K562 (cell line): Measurements from ENCODE around the gene LENG8. TPM values are rescaled to one million over a fixed set of nuclear protein-coding genes. Genes with fewer than 3 reads are reported as not detected.
A peak's percentile ranks its signal among the peaks of the same experiment; 100 is the strongest.

ENCODE experiments used
- ATAC-seq: fragments of 200-7000 bp; cut with Tn5 transposase; 3 replicates; pipeline ENCODE4 v1.9.1; 2020; ENCODE audit warnings: moderate library complexity
- BruUV-seq: library from RNA; stranded (reverse); fragments of 400-500 nt; replicated peaks from 2 replicates; lab custom pipeline; 2021; lab: Mats Ljungman, UMichigan
- CTCF ChIA-PET: fragments of 300-600 bp; formaldehyde crosslinking; extraction: SDS; loops from one replicate; lab custom pipeline; 2021; ENCODE audit warnings: low intra/inter-chr PET ratio; lab: Yijun Ruan, JAX
- POLR2A ChIA-PET: fragments of 300-600, 350-650 bp; sonication (Branson Sonifier 250); formaldehyde crosslinking; extraction: SDS; loops from one replicate; lab custom pipeline; 2021; ENCODE audit warnings: antibody characterized with exemption, inconsistent platforms; lab: Yijun Ruan, JAX
- DNase-seq, 4 experiments: peaks; one replicate each; pipeline versions ENCODE4 v3.0.0 to v3.0.0-alpha.2; 2011 to 2018; ENCODE audit warnings: low spot score in 3 of 4, mixed read lengths in 3 of 4; ENCODE audit errors: extremely low read depth in 1 of 4
- FAIRE-seq: peaks from 2 replicates; lab custom pipeline; 2011; peaks lifted over from hg19 to GRCh38; lab: Jason Lieb, UNC
- H2AFZ ChIP-seq: 2 replicates; pipeline ENCODE4 v1.6.0; 2011; ENCODE audit warnings: low read depth, low read length, control low read depth, inconsistent platforms
- H3K27ac ChIP-seq: fragments of 200-600 bp; 3 replicates; pipeline ENCODE4 v1.8.0; 2011; ENCODE audit warnings: low read depth, mild to moderate bottlenecking, control low read depth, inconsistent platforms, low read length, moderate library complexity, mixed read lengths; ENCODE audit errors: extremely low read depth
- H3K27me3 ChIP-seq, 2 experiments: fragments of 300-600 bp in 1 of 2; 2 replicates in 1 of 2; 3 replicates in 1 of 2; pipeline versions ENCODE4 v1.6.0 to v1.8.0; 2011; ENCODE audit warnings: inconsistent platforms in 2 of 2, low read length in 2 of 2, mild to moderate bottlenecking in 1 of 2, mixed read lengths in 1 of 2, moderate library complexity in 1 of 2; ENCODE audit not compliant: control insufficient read depth in 2 of 2, insufficient read depth in 2 of 2
- H3K36me3 ChIP-seq: fragments of 300-600 bp; 3 replicates; pipeline ENCODE4 v1.8.0; 2011; ENCODE audit warnings: mild to moderate bottlenecking, low read length, inconsistent platforms; ENCODE audit not compliant: control insufficient read depth, insufficient read depth
- H3K4me1 ChIP-seq, 2 experiments: fragments of 200-600 bp in 1 of 2; replicated peaks in 1 of 2; 2 replicates in 1 of 2; 3 replicates in 1 of 2; pipeline versions ENCODE4 v1.5.1 to v1.8.0; 2011; ENCODE audit warnings: inconsistent platforms in 2 of 2, low read length in 2 of 2, mild to moderate bottlenecking in 1 of 2, mixed read lengths in 1 of 2, moderate library complexity in 1 of 2; ENCODE audit not compliant: control insufficient read depth in 2 of 2, insufficient read depth in 2 of 2
- H3K4me2 ChIP-seq: 2 replicates; pipeline ENCODE4 v1.6.1; 2011; ENCODE audit warnings: low read length, control low read depth, inconsistent platforms, mixed read lengths; ENCODE audit not compliant: insufficient read depth
- H3K4me3 ChIP-seq: fragments of 200-600 bp; sonication (generic), shearing (Covaris generic); 2 replicates; pipeline ENCODE4 v1.5.1; 2016; ENCODE audit warnings: control low read depth, inconsistent platforms
- H3K79me2 ChIP-seq: fragments of 200-600 bp; 3 replicates; pipeline ENCODE4 v1.8.0; 2011; ENCODE audit warnings: low read length, inconsistent platforms; ENCODE audit not compliant: control insufficient read depth, insufficient read depth
- H3K9ac ChIP-seq, 2 experiments: 2 replicates each; pipeline versions ENCODE4 v1.6.0 to v1.6.1; 2011; ENCODE audit warnings: low read depth in 2 of 2, low read length in 2 of 2, control low read depth in 1 of 2, inconsistent platforms in 1 of 2, mild to moderate bottlenecking in 1 of 2, mixed read lengths in 1 of 2; ENCODE audit not compliant: insufficient read depth in 1 of 2
- H3K9me1 ChIP-seq: one replicate; pipeline ENCODE4 v1.6.0; 2011; ENCODE audit warnings: inconsistent platforms, mild to moderate bottlenecking, low read length, moderate library complexity; ENCODE audit not compliant: control insufficient read depth, insufficient read depth
- H3K9me3 ChIP-seq: replicated peaks from 2 replicates; pipeline ENCODE4 v1.5.1; 2011; ENCODE audit warnings: low read depth, low read length, inconsistent platforms; ENCODE audit not compliant: control insufficient read depth, insufficient read depth
- H4K20me1 ChIP-seq: replicated peaks from 2 replicates; pipeline ENCODE4 v1.6.1; 2011; ENCODE audit warnings: low read length, inconsistent platforms, mixed read lengths; ENCODE audit not compliant: control insufficient read depth, insufficient read depth
- CEBPG ChIP-seq, 3 experiments: fragments of 200-800 bp in 1 of 3; sonication (Bioruptor generic) in 1 of 3; sonication (generic) in 1 of 3; formaldehyde crosslinking in 1 of 3; IDR thresholded peaks in 2 of 3; conservative IDR thresholded peaks in 1 of 3; 2 replicates each; pipeline versions ENCODE4 v1.6.1 to v1.8.0; 2016 to 2022; ENCODE audit warnings: missing compliant biosample characterization in 2 of 3, missing genetic modification characterization in 2 of 3, mild to moderate bottlenecking in 1 of 3, missing genetic modification reagents in 1 of 3
- CHD4 ChIP-seq: fragments of 200-600 bp; sonication (generic); IDR thresholded peaks from 3 replicates; pipeline ENCODE4 v1.6.1; 2012; ENCODE audit warnings: low read depth, mild to moderate bottlenecking, mixed read lengths, low read length, inconsistent platforms; ENCODE audit not compliant: insufficient read depth, insufficient replicate concordance, poor library complexity, severe bottlenecking
- FIP1L1 ChIP-seq: fragments of 200-400 bp; formaldehyde crosslinking; IDR thresholded peaks from 2 replicates; pipeline ENCODE4 v1.6.1; 2018; ENCODE audit warnings: mild to moderate bottlenecking, low read depth, low read length; ENCODE audit not compliant: poor library complexity, severe bottlenecking
- HDGF ChIP-seq: fragments of 450-650 bp; IDR thresholded peaks from 2 replicates; pipeline ENCODE4 v1.6.1; 2016
- IFI16 ChIP-seq: fragments of 250-450 bp; sonication (Bioruptor Pico); IDR thresholded peaks from 2 replicates; pipeline ENCODE4 v2.1.2; 2022; ENCODE audit warnings: mild to moderate bottlenecking, inconsistent platforms
- NFXL1 ChIP-seq: fragments of 450-650 bp; formaldehyde crosslinking; IDR thresholded peaks from 2 replicates; pipeline ENCODE4 v1.4.0; 2021; ENCODE audit warnings: mild to moderate bottlenecking
- POLR2AphosphoS5 ChIP-seq: IDR thresholded peaks from 2 replicates; pipeline ENCODE4 v1.6.1; 2011; ENCODE audit warnings: mild to moderate bottlenecking, low read depth, low read length, moderate library complexity; ENCODE audit not compliant: control insufficient read depth, insufficient read depth
- POLR2H ChIP-seq: IDR thresholded peaks from 2 replicates; pipeline ENCODE4 v1.6.1; 2016; ENCODE audit warnings: missing genetic modification characterization, low read depth, mild to moderate bottlenecking, control low read depth, missing compliant biosample characterization, moderate library complexity
- TEAD4 ChIP-seq, 2 experiments: sonication (generic) in 1 of 2; formaldehyde crosslinking in 1 of 2; IDR thresholded peaks; 2 replicates each; pipeline versions ENCODE4 v1.6.1 to v1.8.0; 2012 to 2022; ENCODE audit warnings: borderline replicate concordance in 1 of 2, inconsistent platforms in 1 of 2, low read length in 1 of 2, mild to moderate bottlenecking in 1 of 2, missing genetic modification reagents in 1 of 2
- TFAM ChIP-seq: fragments of 250-450 bp; sonication (Bioruptor Pico); conservative IDR thresholded peaks from 2 replicates; pipeline ENCODE4 v1.5.0; 2021; ENCODE audit warnings: mild to moderate bottlenecking, moderate library complexity
- XRCC4 ChIP-seq: IDR thresholded peaks from one replicate; pipeline ENCODE4 v1.6.1; 2011; ENCODE audit not compliant: insufficient read depth, insufficient read length; ENCODE audit errors: extremely low read depth
- YY1 ChIP-seq, 3 experiments: IDR thresholded peaks; 2 replicates each; pipeline ENCODE4 v1.6.1; 2011; ENCODE audit warnings: low read length in 2 of 3, mild to moderate bottlenecking in 2 of 3, moderate library complexity in 2 of 3, borderline replicate concordance in 1 of 3, control low read depth in 1 of 3, low read depth in 1 of 3; ENCODE audit not compliant: insufficient read depth in 3 of 3, insufficient replicate concordance in 2 of 3, control insufficient read depth in 1 of 3, insufficient read length in 1 of 3; ENCODE audit errors: extremely low read depth in 1 of 3
- ZNF696 ChIP-seq: fragments of 250-450 bp; sonication (Bioruptor Pico); conservative IDR thresholded peaks from 2 replicates; pipeline ENCODE4 v1.4.0; 2020; ENCODE audit warnings: mild to moderate bottlenecking, moderate library complexity
- WGBS: fragments of 100-300 bp; shearing (Covaris generic); methylation state at CpG from one replicate; pipeline ENCODE4 v1.1.6; 2016; ENCODE audit warnings: low coverage, mixed read lengths; ENCODE audit not compliant: insufficient coverage; ENCODE audit errors: missing lambda C conversion rate; 5-methylcytosine and 5-hydroxymethylcytosine counted together
- in situ Hi-C: fragments of 300-500 bp; cut with MboI; formaldehyde crosslinking; loops from 4 replicates; pipeline ENCODE4 v1.15.0; 2018; ENCODE audit warnings: inconsistent platforms, mixed read lengths
- intact Hi-C: fragments of 100-400 bp; cut with micrococcal nuclease; formaldehyde crosslinking; loops from 2 replicates; pipeline ENCODE4 v1.14.2; 2022
- polyA plus RNA-seq, 8 experiments: library from polyadenylated mRNA; depleted of rRNA in 4 of 8; stranded (reverse) in 5 of 8; unstranded in 3 of 8; fragments of >200 nt; fragmentation: Nextera tagmentation in 2 of 8; fragmentation: Illumina TruSeq in 1 of 8; extraction: Ambion mirVana in 2 of 8; extraction: Trizol in 1 of 8; gene quantifications; 2 replicates each; pipeline versions ENCODE4 v1.2.1 to v1.2.3, GENCODE V29; 2011 to 2014; ENCODE audit warnings: inconsistent platforms in 1 of 8, missing spikeins in 1 of 8
- total RNA-seq, 7 experiments: library from RNA; depleted of rRNA in 6 of 7; stranded (reverse); fragments of >200 nt in 6 of 7; fragmentation: Illumina TruSeq in 2 of 7; extraction: Trizol in 2 of 7; gene quantifications; 2 replicates each; pipeline versions ENCODE4 v1.2.1 to v1.2.3, GENCODE V29; 2011 to 2021; ENCODE audit warnings: low replicate concordance in 1 of 7
- TF ChIP-seq, protein P1 (sequence below), 2 experiments: fragments of 250-450 bp in 1 of 2; fragments of 450-650 bp in 1 of 2; sonication (Bioruptor Pico) in 1 of 2; IDR thresholded peaks; 2 replicates each; pipeline versions ENCODE4 v1.6.1 to v1.8.0; 2016 to 2021; ENCODE audit warnings: mild to moderate bottlenecking in 2 of 2, moderate library complexity in 2 of 2, missing compliant biosample characterization in 1 of 2, missing genetic modification characterization in 1 of 2
- TF ChIP-seq, protein P2 (sequence below): sonication (generic); formaldehyde crosslinking; IDR thresholded peaks from 2 replicates; pipeline ENCODE4 v1.8.0; 2022; ENCODE audit warnings: mild to moderate bottlenecking, missing genetic modification reagents, borderline replicate concordance

LENG8 gene
- total and polyA plus RNA-seq, 9 of the 15 experiments (the other 6 are each of a cell fraction or from before 2014, with no cell fraction given), result 0.74 to 146 (median 28.1) TPM

DNA sequence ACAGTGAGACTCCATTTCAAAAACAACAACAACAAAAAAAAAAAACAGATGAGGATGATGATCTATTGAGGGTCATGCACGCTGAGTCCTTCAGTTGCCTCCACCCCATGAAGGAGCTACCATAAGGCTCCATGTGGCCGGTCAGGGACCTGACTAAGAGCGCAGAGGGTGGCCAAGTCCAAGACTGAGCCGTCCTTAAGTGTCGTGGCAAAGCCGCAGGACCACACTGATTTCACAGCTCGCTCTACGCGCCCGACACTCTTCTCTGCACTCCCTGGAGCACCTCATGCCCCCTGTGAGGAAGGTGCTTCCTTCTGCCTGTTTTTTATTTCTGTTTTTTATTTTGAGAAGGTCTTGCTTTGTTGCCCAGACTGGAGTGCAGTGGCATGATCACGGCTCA lies 21.4 kb upstream of the LENG8 start:
- Histone ChIP-seq H2AFZ (no peak overlapping the region), H4K20me1 (no peaks in the 10 kb centered on the region; the same call in 1 of the 2 replicates), H3K36me3 (no peaks in the 10 kb centered on the region), H3K9ac (no peak overlapping the region), H3K27me3 (peaks cover 29 to 51% of the 10 kb centered on the region in 2 experiments; a peak in 4 of 5 replicates), H3K9me1 (no peaks in the 10 kb centered on the region), H3K27ac (no peak overlapping the region), H3K79me2 (no peaks in the 10 kb centered on the region), H3K4me3 (no peak overlapping the region), H3K4me1 (peaks cover 0 to 27% of the 10 kb centered on the region in 2 experiments; a peak in 2 of 5 replicates), H3K4me2 (no peak overlapping the region), H3K9me3 (no peaks in the 10 kb centered on the region)
- no TSS peak for BruUV-seq
- FAIRE-seq, result no peak
- no peak for ATAC-seq
- WGBS, result 41% methylated on average over 11 of the region's 11 CpGs
- in situ Hi-C loops, result no loop called here
- DNase-seq, result peak in 1 of 4 experiments; percentile 3
- intact Hi-C loops, result no loop called here
- ChIA-PET CTCF (no interaction called here), POLR2A (interaction anchor here (0.6 to 2.8 kb wide), 4 partner anchors 8 to 431 kb away, joined by 3 to 14 read pairs (median 3); partner anchors contain the start of gene LENG8)
- TF ChIP-seq HDGF (no peak), CEBPG (CRISPR knock-in tag; IDR thresholded peaks at IDR 0.05) (no peak), CEBPG (tag; conservative IDR thresholded peaks at IDR 0.05 in 1 of 2, IDR thresholded peaks at IDR 0.05 in 1 of 2) (no peak), IFI16 (no peak), TFAM (CRISPR knock-in tag) (no peak), CHD4 (no peak), NFXL1 (CRISPR knock-in tag) (no peak), FIP1L1 (no peak), POLR2AphosphoS5 (no peak), YY1 (IDR thresholded peaks at IDR 0.05; ENCODE audit: borderline replicate concordance in 1 of 3, control insufficient read depth in 1 of 3, extremely low read depth in 1 of 3, insufficient read depth in 3 of 3, insufficient read length in 1 of 3, insufficient replicate concordance in 2 of 3, low read depth in 1 of 3, low read length in 2 of 3) (no peak), ZNF696 (CRISPR knock-in tag) (no peak), TEAD4 (IDR thresholded peaks at IDR 0.05; ENCODE audit: low read length) (no peak), TEAD4 (CRISPR knock-in tag; IDR thresholded peaks at IDR 0.05; ENCODE audit: borderline replicate concordance) (no peak), POLR2H (tag) (no peak), XRCC4 (no peak)
- TF ChIP-seq, protein P1, sequence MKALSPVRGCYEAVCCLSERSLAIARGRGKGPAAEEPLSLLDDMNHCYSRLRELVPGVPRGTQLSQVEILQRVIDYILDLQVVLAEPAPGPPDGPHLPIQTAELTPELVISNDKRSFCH (CRISPR knock-in tag; IDR thresholded peaks at IDR 0.05), result no peak
- TF ChIP-seq, protein P1 (tag; IDR thresholded peaks at IDR 0.05), result no peak
- TF ChIP-seq, protein P2, sequence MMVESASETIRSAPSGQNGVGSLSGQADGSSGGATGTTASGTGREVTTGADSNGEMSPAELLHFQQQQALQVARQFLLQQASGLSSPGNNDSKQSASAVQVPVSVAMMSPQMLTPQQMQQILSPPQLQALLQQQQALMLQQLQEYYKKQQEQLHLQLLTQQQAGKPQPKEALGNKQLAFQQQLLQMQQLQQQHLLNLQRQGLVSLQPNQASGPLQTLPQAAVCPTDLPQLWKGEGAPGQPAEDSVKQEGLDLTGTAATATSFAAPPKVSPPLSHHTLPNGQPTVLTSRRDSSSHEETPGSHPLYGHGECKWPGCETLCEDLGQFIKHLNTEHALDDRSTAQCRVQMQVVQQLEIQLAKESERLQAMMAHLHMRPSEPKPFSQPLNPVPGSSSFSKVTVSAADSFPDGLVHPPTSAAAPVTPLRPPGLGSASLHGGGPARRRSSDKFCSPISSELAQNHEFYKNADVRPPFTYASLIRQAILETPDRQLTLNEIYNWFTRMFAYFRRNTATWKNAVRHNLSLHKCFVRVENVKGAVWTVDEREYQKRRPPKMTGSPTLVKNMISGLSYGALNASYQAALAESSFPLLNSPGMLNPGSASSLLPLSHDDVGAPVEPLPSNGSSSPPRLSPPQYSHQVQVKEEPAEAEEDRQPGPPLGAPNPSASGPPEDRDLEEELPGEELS (CRISPR knock-in tag), result no peak
